SK-N-MC (cell line): ENCODE data around the gene EOMES.

Source experiments
- EZH2 ChIP-seq: fragments of 200-600 bp; sonication (generic); IDR thresholded peaks from one replicate; pipeline ENCODE4 v1.6.1; 2017; ENCODE audit warnings: antibody characterized with exemption
- POLR2AphosphoS5 ChIP-seq: IDR thresholded peaks from 2 replicates; pipeline ENCODE4 v1.6.1; 2012; ENCODE audit warnings: mild to moderate bottlenecking, low read depth, low read length, borderline replicate concordance

DNA sequence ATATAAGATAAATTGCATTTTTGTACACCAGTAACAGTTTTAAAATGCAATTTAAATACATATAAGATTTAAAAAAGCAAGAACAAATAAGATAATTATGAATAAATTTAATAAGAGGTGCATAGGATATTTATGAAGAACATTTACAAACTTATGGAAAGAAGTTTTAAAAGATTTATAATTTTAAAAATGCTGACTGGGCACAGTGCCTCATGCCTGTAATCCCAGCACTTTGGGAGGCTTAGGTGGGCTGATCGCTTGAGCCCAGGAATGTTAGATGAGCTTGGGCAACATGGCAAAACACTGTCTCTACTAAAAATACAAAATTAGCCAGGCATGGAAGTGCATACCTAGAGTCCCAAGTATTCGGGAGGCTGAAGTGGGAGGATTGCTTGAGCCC, 37.8 kb downstream of the EOMES start:
- TF ChIP-seq EZH2 (no peak), POLR2AphosphoS5 (no peak)
